HG03521 (cell line): ENCODE data around the gene AVPI1.
"Not testable (repeated sequence)": the region's sequence is repeated elsewhere in the genome, so short reads cannot be mapped to it uniquely, and the experiment has no call there.

Experiments used
- ATAC-seq: cut with Tn5 transposase; IDR thresholded peaks from one replicate; pipeline ENCODE4 v1.9.1; 2021; ENCODE audit warnings: mild to moderate bottlenecking, moderate library complexity; ENCODE audit not compliant: unreplicated experiment

Gene AVPI1

DNA sequence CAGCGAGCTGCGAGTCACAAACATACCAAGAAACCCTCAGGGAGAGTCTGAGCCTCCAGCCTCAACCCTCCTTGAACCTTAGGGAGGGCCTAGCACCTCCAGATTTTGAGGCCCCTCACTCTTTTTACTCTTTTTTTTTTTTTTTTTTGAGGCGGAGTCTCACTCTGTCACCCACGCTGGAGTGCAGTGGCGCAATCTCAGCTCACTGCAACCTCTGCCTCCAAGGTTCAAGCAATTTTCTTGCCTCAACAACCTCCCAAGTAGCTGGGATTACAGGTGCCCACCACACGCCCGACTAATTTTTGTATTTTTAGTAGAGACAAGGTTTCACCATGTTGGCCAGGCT is 2.7 kb downstream of the AVPI1 start:
- ATAC-seq: not testable (repeated sequence)

DNA sequence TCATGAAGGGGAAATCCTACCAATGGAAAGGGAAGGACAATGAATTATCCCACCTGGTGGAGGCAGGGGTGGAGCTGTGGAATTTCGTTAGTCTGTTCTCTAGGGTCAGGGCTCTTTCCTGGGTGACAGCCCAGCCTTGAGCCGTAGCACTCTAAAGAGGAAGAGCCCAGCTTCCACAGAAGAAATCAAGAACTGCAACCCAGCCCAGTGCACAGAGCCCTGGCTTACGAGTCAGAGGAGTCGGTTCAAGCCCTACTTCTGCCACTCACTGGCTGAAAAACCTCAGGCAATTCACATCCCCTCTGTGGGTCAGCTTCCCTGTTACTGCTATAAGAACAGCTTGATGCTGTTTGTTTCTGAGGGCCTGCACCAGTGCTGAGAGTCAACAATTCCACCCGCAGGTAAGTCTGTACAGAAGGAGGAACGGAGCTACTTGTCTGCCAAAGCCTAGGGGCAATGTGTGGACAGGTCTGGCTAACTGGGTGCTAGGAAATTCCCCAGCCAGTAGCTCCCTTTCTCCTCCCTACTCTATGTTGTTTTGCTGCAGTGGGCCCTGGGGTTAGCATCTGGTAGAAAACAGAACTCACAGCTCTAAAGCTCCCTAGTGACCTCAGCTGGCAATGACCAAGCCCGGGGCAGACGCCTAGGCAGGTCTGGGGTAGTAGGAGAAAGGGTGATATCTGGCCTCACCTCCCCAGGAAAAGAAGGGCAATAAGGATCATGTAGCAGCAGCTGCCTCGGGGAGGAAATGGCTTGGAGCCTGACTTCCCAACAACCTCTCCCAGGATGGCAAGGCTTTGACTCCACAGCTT is 3.3 kb downstream of the AVPI1 start:
- no peak for ATAC-seq

DNA sequence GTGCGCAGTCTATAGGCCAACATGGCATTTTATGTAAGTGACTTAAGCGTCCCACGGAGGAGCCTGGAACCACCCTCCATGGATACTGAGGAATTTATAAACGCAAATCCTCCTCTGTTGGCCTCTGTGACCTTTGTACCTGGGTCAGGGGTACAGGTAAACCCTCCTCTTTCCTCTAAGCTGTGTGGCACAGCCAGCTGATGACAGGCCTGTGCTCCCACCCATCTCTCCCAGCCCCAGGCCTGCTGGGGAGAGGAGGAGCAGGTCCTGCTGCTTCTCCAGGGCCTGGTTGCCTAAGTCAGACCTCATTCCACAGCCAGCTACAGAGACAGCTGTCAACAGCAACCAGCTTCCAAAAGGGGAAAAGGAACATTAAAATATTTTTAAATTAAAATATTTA is 5.0 kb downstream of the AVPI1 start:
- ATAC-seq: no peak

DNA sequence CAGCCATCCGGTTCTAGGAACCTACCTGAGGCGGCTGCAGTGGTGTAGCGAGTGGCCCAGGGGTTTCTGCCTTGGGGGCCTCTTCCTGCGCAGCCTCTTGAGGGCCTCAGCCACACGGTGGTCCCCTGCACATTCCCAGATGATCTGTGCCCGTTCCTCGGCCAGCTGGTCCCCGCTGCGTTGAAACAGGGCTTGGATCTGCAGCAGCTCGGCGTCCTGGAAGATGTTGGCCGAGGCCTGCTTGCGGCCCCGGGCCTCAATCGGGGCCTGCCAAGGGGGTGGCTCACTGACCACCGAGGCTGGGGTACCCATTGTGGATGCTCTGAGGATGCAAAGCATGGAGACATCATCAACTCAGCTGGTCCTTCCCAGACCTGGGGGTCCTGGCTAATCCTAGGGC is 7.4 kb downstream of the AVPI1 start:
- ATAC-seq: no peak

DNA sequence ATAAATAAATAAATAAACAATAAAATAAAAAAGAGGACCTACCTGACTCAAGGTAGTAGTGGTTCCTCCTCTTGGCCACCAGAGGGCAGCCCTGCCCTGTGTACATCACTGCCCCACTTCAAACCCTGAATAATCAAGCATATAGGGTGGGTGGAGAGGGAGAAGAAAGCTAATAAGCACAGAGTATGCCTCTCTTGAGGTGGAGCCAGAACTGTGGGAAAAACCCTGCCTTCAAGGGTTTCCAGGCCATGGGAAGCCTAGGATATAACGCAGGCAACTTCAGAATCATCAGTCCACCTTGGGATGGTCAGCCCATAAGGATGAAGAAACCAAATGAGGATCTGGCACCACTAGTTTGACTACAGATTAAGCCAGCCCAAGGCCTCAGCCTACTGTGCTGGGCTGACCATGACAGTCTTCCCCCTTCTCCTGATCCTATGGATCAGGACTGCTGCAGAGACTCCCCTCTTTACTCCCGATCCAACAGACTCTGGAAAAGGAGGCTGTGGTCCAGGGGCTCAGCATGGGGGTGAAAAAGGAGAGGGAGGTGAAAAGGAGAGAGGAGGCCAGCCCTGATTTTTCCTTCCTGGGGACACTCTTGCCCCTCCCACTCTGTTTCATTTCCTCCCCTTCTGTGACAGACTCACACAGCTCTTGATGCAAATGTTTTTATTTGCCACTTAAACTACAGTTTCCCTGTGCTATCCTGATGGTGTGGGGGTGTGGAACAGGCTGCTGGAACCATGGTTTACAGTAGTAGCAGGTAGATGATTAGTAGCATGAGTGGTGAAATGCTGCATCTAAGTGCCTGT is 10.1 kb downstream of the AVPI1 start:
- no peak for ATAC-seq

DNA sequence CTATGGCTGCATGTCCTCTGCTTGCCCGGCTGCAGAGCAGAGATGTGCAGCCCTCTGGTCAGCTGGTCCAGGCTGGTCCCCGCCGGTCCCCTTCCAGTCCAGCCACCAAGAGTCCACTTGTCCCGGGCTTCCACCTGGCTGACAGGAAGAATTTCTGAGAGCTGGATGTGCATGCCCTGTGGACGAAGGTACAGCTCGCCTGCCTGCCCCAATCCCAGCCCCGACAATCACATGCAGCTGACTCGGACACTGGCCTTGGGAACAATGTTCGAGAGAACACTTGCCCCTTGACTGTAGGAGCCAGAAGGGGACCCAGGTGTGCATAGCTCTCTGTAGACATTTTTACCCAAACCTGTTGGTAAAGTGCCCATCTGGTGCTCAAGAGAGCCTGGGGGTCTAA is 11.8 kb downstream of the AVPI1 start:
- no peak for ATAC-seq

DNA sequence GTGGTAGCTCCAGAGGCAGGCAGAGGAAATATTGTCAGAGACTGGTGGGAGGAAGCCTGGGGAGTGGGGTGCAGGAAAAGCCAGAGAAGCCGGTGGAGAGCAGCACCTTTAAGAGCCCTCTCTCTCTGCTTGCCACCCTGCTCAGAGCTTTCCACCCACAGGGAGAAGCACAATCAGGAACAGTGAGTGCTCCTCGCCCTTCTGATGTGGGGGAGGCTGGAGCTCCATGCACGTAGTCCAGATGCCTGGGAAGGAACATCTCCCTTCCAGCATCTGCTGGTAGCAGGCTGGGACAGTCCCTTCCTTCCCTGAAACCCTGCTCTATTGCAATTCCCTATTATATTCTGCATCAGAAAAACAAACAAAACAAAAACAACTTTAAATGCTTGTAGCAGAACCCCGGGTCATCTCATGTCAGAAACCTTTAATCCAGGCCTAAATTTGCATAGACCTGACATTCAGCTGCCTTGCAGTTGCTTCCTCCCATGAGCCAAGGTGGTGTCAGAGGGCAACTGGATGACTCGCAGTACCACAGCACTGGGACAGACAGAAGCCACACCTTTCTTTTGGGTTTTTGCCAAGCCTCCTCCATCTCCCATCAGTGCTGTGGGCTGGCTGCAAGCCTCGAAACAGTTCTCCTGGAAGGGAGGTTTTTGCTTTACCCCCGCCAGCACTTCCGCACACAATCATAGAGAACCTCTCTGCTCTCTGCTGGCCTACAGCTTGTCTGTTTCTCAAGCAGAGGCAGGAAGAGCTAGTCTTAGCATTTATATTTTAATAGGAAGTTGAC is 13.1 kb downstream of the AVPI1 start:
- ATAC-seq: no peak

DNA sequence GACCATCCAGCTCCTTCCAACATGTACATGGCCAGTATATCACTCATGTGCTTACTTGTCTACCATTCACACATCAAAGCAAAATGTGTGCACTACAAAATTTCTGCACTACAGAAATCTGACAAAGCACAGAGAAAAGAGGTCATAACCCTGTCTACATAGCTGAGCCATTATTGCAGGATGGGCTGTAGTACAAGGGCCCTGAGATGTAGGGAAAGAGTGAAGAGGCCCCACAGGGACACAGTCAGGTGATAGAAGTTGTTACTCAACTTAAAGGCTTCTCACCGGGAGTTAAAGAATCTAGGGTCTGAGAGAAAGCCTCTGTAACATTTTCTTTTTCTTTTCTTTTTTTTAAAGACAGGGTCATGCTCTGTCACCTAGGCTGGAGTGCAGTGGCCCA is 17.5 kb downstream of the AVPI1 start:
- ATAC-seq: no peak

DNA sequence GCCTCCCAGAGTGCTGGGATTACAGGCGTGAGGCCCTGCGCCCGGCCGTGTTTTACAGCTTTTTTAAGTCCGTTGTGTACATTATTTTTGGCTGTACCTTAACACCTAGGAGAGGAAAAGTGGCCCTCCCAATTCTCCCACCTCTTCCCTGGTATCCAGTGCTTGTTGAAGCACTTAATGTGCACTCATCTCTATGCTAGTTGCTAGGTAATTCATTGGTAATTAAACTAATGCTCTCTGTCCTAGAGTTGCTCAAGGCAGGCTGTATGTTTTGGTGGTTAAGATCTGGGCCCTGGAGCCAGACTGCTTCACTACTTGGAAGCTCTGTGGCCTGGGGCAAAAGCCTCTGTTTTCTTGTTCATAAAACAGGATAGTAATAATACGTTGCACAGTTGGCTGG is 19.6 kb downstream of the AVPI1 start:
- ATAC-seq: no peak

DNA sequence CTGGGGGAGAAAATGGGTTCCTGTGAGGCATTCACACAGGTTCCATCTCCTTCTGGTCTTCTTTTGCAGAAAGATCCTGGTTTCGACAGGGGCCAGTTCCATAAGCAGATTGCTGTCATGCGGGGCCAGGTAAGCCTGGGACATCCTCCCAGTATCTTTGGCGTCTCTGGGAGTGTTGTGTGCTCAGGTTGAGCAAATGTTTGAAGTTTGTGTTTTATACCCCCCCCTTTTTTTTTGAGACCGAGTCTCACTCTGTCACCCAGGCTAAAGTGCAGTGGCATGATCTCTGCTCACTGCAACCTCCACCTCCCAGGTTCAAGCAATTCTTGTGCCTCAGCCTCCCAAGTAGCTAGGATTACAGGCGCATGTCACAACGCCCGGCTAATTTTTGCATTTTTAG is 20.0 kb downstream of the AVPI1 start:
- no peak for ATAC-seq

DNA sequence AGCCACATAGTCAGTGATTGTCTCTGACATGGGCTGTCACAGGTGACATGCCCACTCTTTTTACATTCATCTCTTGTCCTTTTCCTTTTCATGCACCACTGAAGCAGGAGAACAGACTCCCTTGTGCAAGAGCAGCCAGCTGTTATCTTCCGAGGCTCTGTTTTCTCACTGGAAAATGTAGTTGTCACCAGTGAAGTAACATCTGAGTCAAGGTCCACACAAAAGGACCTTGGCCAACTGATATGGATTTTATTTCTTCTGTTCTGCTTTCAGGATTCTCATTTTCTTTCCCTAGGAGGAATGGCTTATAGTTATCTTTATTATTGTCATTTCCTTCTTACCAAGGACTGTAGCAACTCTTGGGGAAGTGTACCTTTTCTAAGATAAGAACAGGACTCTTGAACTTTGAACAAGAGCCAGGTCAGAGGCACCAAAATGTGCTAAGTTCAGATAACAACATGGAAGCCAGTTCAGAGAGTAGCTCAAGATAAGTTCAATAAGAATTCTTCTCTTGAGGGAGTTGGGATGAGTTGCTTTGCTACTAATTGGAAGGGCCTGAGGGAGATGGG is 22.7 kb downstream of the AVPI1 start:
- no peak for ATAC-seq

DNA sequence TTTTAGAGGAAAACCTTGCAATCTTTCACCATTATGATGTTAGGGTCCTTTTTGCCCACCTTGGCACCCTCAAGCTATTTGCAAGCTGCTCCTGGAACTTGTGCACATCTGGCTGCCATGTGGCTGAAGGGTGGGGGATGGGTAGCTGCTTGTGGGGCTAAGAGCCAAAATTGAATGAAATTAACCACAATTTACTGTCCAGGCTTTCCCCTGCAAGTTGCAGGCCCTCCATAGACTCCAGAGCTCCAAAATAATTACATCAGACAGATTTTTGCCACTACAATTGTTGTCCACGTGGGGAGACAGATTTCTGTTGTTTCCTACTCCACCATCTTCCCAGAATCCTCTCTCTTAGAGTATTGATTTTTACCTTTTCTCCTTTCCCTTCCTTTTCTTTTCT is 27.5 kb downstream of the AVPI1 start:
- ATAC-seq: no peak

DNA sequence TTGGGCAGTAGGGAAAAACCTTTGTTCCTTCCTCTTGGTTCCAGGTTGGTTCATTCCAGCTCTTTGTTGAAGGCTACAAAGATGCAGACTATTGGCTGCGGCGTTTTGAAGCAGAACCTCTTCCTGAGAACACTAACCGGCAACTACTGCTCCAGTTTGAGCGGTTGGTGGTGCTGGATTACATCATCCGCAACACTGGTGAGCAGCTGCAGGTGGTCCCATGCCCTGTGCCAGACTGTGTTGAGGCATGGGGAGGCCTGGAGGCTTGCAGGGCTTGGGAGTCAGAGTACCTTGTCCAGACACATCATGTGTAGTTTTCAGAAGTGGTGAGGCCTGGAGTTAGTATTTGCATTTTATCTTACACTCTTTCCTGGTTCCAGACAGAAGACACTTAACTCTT is 30.3 kb downstream of the AVPI1 start:
- no peak for ATAC-seq

DNA sequence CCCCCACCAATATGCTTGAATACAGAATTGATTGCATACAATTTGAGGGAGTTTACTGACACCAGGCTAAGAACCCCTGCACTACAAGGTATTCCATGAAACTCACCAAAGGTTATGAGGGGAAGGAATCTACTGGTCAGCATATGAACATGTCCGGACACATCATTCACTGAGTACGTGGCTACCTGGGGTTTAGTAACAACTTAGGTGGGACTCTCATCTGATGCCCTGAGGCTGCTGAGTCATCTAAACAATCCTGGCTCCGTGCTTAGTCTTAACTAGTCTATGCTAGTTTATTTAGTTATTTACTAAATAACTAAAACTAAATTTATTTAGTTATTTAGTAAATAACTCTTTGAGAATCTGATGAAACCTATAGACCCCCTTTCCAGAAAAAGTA is 35.3 kb downstream of the AVPI1 start:
- no peak for ATAC-seq

DNA sequence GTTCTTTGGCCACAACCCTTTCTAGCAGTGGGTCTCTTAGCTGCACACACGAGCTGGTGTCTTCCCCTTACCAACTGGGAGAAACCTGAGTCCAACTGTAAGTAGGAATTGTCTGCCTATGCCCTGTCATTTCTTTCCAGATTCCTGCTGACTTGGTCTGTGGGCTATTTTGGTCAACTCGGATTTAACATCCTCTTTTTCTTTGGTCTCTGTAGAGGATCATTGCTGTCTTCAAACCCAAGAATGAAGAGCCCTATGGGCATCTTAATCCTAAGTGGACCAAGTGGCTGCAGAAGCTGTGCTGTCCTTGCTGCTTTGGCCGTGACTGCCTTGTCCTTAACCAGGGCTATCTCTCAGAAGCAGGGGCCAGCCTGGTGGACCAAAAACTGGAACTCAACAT is 36.3 kb downstream of the AVPI1 start:
- ATAC-seq: no peak

DNA sequence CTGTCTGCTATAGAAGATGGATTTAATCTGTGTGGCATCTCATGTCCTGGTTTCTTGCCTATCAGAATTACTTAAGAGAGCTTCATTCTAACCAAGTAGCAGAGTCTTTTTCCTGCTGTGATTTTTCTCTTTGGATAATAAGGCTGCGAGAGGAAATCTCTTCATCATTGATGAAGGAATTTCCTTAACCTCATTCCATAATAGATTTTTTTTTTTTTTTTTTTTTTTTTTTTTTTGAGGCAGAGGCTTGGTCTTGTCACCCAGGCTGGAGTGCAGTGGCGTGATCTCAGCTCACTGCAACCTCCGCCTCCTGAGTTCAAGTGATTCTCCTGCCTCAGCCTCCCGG is 37.7 kb downstream of the AVPI1 start:
- ATAC-seq: not testable (repeated sequence)

DNA sequence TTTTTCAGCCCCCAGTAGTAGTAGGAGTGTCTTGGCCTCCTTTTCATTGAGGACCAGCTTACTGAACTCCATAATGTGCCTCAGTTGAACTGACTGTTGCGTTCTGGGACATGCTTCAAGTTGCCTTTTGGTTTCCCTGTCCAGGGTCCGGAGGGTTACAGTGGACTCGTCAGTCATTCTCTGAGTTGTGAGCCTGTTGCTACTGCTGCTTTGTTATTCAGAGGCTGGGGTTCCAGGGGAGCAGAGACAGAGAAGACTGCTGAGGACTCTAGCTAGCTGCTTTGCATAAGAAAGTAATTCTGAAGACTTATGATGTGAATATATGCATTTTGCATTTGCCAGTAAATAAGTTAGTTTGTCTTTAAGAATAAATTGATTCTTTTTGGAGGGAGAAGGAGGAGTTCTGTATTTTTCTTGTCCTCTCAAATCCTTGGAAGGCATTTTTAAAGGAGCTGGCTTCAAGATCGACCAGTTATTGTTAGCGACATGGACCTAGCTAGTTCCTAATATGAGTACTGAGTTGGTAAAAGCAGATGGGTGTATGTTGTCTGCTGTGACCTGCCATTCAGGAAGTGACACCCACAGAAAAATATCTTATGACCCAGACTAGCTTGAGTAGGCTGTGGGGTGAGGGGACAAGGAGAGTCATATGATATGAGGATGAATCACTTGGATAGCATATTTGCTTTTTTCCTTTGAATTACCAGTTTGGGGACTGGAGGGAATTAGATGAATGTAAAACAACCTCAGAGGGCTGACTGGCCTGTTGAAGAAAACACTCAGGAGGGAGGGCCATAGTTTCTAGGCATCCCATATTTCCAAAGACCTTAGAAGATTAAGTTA is 38.3 kb downstream of the AVPI1 start:
- ATAC-seq: peak; percentile 84

DNA sequence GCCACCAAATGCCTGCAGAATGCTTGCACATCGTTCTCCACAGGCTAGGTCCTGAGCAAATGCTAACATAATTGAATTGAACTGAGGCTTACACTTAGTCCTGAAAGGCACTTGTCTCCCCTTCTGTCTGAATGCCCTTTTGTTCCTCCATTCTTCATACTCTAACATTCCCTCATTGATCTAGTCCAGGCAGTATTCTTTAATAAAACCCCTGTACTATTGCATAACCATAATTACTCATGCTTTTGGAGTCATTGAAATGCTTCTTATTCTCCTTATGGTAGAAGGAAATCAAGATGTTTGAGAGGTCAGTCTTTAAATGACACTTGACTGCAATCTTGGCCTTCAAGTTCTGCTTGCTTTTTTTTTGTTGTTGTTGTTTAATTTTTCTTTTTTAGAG is 39.5 kb downstream of the AVPI1 start:
- no peak for ATAC-seq

DNA sequence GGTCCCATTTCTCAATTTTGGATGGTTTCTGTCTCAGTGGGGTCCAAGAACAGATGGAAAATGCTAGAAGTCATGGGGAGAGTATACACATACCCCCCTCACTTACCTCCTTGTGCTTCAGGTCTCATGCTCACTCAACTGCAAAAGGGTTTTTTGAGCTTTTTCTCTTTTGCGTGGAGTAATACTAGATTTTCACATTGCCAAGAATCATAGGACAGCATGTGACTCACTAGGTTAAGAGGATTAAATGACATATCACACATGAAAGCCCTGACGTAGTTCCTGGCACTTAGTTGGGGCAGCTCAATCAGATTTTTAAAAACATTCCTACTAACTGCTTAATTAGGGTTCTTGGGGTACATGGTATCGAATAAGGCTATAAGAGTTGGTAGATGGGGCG is 42.1 kb downstream of the AVPI1 start:
- ATAC-seq: no peak

DNA sequence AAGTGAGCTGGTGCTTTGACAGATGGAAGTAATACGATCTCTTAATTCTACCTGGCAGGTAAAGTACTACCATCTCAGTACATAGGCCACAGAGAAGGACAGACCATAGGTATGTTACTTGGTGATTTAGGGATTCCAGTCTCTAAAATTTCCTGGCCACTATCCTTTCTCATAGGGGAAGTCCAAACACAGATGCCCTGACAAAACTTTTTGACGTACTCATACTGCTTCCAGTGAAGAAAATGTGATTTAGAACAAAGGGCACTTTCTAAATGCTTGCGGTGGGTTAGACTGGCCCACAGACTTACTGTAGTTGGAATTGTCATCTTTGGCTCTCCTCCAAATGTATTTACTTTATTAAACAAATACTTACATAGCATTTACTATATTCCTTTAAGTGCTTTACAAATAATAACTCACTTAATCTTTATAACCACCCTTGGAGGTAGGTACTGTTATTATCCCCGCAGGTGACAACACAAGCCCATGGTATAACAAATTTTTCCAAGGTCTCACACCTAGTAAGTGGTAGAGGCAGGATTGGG is 43.5 kb downstream of the AVPI1 start:
- no peak for ATAC-seq
